DND-41 (cell line): ENCODE results near the gene TMEFF1.

Experiments
- ATAC-seq: fragments of 200-7000 bp; cut with Tn5 transposase; 3 replicates; pipeline ENCODE4 v1.9.1; 2021; ENCODE audit warnings: low read depth; ENCODE audit not compliant: insufficient read depth
- DNase-seq: peaks from one replicate; pipeline ENCODE4 v3.0.0-alpha.2; 2020
- H2AFZ ChIP-seq: 2 replicates; pipeline ENCODE4 v1.6.0; 2012; ENCODE audit warnings: low read depth, low read length
- H3K27ac ChIP-seq: 2 replicates; pipeline ENCODE4 v1.5.1; 2012; ENCODE audit warnings: low read length, inconsistent platforms
- H3K27me3 ChIP-seq: fragments of 200-600 bp; sonication (generic); 2 replicates; pipeline ENCODE4 v1.6.0; 2012; ENCODE audit warnings: low read length, mild to moderate bottlenecking, inconsistent platforms; ENCODE audit not compliant: insufficient read depth, poor library complexity
- H3K36me3 ChIP-seq: 2 replicates; pipeline ENCODE4 v1.5.1; 2012; ENCODE audit warnings: low read length, inconsistent platforms; ENCODE audit not compliant: insufficient read depth
- H3K4me1 ChIP-seq: 2 replicates; pipeline ENCODE4 v1.5.1; 2012; ENCODE audit warnings: mild to moderate bottlenecking, low read length; ENCODE audit not compliant: insufficient read depth
- H3K4me2 ChIP-seq: 2 replicates; pipeline ENCODE4 v1.6.0; 2012; ENCODE audit warnings: mild to moderate bottlenecking, moderate library complexity, low read length, inconsistent platforms; ENCODE audit not compliant: insufficient read depth
- H3K4me3 ChIP-seq, 2 experiments: fragments of 200-600 bp in 1 of 2; shearing (Covaris generic) in 1 of 2; 2 replicates each; pipeline ENCODE4 v1.5.1; 2012 to 2016; ENCODE audit warnings: inconsistent platforms in 2 of 2, low read length in 2 of 2, mild to moderate bottlenecking in 2 of 2, low read depth in 1 of 2, moderate library complexity in 1 of 2
- H3K79me2 ChIP-seq: 2 replicates; pipeline ENCODE4 v1.6.0; 2012; ENCODE audit warnings: low read length, inconsistent platforms; ENCODE audit not compliant: insufficient read depth
- H3K9ac ChIP-seq: 2 replicates; pipeline ENCODE4 v1.6.0; 2012; ENCODE audit warnings: low read depth, mild to moderate bottlenecking, inconsistent platforms, low read length, moderate library complexity
- H3K9me3 ChIP-seq: 2 replicates; pipeline ENCODE4 v1.5.1; 2012; ENCODE audit warnings: low read length, moderate library complexity, mild to moderate bottlenecking, inconsistent platforms; ENCODE audit not compliant: insufficient read depth, severe bottlenecking
- H4K20me1 ChIP-seq: 2 replicates; pipeline ENCODE4 v1.6.0; 2012; ENCODE audit warnings: low read length; ENCODE audit not compliant: insufficient read depth
- EZH2 ChIP-seq: IDR thresholded peaks from 3 replicates; pipeline ENCODE4 v1.6.1; 2012; ENCODE audit warnings: borderline replicate concordance, low read depth, mild to moderate bottlenecking, moderate library complexity, low read length, inconsistent platforms; ENCODE audit not compliant: severe bottlenecking
- TF ChIP-seq, protein P1 (sequence below): IDR thresholded peaks from 2 replicates; pipeline ENCODE4 v1.5.1; 2012; ENCODE audit warnings: borderline replicate concordance, low read length, moderate library complexity, mild to moderate bottlenecking; ENCODE audit not compliant: poor library complexity, severe bottlenecking; ENCODE audit errors: extremely low read depth

The TMEFF1 gene

DNA sequence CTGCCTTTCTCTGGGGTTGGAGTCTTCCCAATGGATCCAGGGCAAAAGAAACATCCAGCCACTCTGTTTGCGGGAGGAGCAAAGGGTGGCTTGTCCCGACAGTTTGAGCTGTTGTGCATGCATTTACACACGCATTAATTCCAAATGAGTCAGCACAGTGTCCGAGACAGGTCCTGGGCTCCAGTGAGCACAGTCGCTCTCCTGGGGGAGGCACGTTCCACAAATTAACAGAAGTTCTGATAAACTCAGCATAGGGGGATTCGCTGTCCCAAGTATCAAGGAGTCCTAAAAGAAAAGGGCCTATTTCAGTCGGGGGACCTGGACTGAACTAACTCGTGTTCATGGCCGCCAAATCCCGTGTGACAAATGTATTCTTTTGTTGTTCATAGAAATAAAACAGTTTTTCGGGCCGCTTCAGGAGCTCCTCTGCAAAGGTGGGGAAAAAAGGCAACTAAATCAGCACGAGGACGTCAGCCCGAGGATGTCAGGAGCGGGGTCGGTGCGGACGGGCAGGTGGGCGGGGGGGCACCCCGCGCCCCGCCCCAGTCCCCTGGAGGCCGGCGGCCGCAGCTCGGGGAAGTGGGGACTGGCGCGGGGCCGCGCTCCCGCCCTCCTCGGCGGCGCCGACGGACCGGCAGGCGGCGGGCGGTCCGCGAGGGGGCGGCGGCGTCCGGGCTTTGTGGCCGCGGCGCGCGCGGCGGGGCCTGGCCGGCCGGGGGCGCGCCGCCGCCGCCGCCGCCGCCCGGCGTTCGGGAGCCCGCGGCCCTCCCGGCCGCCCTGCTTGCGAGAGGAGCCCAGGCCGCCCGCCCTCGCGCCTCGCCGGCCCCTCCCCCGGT is 46.2 kb upstream of the TMEFF1 start, which contains the start of gene MSANTD3:
Gene MSANTD3 (plus strand): TSS at position 614 of the 836 bp plus-strand sequence. CDS start 14,796 bp downstream, outside the sequence.
- Histone ChIP-seq H3K79me2 (no peaks in the 10 kb centered on the region), H3K9ac (peak within 1 kb of the TSS; percentile 35; the same call in 1 of the 2 replicates), H2AFZ (peak within 1 kb of the TSS; percentile 55), H3K4me2 (peak within 1 kb of the TSS; percentile 77), H3K4me3 (peak within 1 kb of the TSS in 1 of 2 experiments; percentile 60; a peak in 2 of 4 replicates), H3K36me3 (no peaks in the 10 kb centered on the region), H3K4me1 (peaks cover 13% of the 10 kb centered on the region), H4K20me1 (no peaks in the 10 kb centered on the region), H3K27ac (no peak within 1 kb of the TSS), H3K9me3 (no peaks in the 10 kb centered on the region), H3K27me3 (peaks cover 32% of the 10 kb centered on the region)
- DNase-seq, result peak; percentile 21
- ATAC-seq, result peak; percentile 79
- TF ChIP-seq EZH2, result peak; percentile 85
- TF ChIP-seq, protein P1, sequence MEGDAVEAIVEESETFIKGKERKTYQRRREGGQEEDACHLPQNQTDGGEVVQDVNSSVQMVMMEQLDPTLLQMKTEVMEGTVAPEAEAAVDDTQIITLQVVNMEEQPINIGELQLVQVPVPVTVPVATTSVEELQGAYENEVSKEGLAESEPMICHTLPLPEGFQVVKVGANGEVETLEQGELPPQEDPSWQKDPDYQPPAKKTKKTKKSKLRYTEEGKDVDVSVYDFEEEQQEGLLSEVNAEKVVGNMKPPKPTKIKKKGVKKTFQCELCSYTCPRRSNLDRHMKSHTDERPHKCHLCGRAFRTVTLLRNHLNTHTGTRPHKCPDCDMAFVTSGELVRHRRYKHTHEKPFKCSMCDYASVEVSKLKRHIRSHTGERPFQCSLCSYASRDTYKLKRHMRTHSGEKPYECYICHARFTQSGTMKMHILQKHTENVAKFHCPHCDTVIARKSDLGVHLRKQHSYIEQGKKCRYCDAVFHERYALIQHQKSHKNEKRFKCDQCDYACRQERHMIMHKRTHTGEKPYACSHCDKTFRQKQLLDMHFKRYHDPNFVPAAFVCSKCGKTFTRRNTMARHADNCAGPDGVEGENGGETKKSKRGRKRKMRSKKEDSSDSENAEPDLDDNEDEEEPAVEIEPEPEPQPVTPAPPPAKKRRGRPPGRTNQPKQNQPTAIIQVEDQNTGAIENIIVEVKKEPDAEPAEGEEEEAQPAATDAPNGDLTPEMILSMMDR, result no peak

DNA sequence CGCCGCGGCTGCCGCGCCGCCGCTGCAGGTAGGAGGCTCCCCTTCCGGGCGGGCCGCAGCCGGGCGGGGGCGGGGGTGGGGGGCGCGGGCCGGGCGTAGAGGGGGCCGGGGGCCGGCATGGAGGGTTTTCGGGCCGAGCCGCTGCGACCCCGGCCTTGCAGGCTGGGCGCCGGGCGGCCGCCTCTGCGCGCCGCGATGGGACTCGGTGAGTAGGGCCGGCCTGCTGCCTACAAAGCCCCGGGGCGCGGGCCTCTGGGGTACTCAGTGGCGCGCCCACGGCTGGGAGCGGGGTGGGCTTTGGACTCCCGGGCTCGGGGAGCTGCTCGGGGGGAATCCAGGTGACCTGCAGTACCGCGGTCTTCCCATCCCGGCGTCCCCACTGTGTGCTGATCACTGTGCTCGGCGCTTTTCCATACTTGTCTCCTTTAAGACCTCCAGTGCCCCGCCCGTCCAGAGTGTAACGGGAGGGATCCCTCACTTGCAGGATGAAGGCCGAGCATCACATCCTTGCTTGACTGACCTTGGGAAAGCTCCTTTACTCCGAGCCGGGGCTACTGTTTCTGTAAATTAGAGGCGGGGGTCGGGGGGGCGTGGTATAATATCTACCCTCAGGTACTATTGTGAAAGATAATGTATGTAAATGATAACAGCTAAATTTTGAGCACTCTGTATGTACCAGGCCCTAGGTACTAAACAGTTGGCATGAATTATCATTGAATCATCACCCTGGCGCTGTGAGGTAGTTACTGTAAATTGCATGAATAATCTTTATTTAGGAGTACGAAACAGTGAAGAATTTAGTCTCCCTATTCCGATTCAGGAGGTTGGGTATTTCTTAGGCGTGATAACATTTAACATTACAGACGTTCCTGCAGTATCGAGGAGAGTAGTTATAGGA is 45.3 kb upstream of the TMEFF1 start:
- Histone ChIP-seq H3K4me1 (peaks cover 13% of the 10 kb centered on the region), H3K27ac (no peak overlapping the region), H3K4me2 (peak overlapping the region; percentile 59), H3K79me2 (no peaks in the 10 kb centered on the region), H3K36me3 (no peaks in the 10 kb centered on the region), H4K20me1 (no peaks in the 10 kb centered on the region), H2AFZ (peak overlapping the region; percentile 55), H3K9ac (peak overlapping the region; percentile 35; the same call in 1 of the 2 replicates), H3K4me3 (peak overlapping the region in 1 of 2 experiments; percentile 47; a peak in 2 of 4 replicates), H3K9me3 (no peaks in the 10 kb centered on the region), H3K27me3 (peaks cover 32% of the 10 kb centered on the region)
- DNase-seq (peak; percentile 4), ATAC-seq (peak; percentile 61)
- peak; percentile 80 for TF ChIP-seq EZH2
- TF ChIP-seq, protein P1, result no peak

DNA sequence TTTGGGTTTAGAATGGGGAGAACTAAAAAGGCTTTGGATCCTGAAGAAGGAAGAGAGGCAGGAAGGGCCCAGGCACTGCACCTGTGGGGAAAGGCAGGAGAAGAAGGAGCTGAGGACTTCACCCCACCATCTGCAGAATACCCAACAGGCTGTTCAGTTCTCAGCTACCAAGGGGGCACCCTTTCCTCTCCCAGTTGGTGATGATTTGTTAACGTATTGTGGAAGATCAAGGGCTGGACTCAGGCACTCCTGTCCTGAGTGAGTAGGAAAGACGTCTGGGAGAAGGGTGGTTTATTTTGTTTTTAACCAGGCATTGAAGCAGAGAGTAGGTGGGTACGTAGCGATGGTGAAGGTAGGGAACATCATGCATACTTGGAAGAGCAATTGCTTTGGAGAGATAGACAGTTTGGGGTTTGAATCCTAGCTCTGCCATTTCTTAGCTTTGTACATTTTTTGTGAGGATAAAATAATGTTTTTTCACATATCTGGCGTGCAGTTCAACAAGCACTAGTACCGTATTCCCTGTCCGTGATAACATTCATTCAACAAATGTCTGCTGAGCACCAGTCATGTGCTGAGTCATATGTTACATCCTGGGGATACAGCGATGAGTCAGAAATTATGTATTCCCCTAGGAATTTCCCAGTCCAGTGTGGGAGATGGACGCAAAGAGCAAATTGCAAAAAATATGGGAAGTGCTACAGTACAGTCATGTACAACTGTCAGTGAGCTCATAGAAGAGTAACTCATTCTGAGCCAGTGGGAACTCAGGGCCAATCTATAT is 43.9 kb upstream of the TMEFF1 start:
- TF ChIP-seq, protein P1, result no peak
- no peak for TF ChIP-seq EZH2
- Histone ChIP-seq H3K4me2 (no peak overlapping the region), H3K4me1 (peaks cover 13% of the 10 kb centered on the region), H3K4me3 (no peak overlapping the region), H3K9me3 (no peaks in the 10 kb centered on the region), H3K79me2 (no peaks in the 10 kb centered on the region), H3K27me3 (peaks cover 32% of the 10 kb centered on the region), H4K20me1 (no peaks in the 10 kb centered on the region), H3K9ac (no peak overlapping the region), H3K27ac (no peak overlapping the region), H2AFZ (no peak overlapping the region), H3K36me3 (no peaks in the 10 kb centered on the region)
- ATAC-seq (no peak), DNase-seq (no peak)
